Nephron (organoid): Measurements from ENCODE around the gene TOLLIP.

Experiments used
- H3K27ac Mint-ChIP-seq, 3 experiments: 2 replicates each; pipeline ENCODE4 v1.8.0; 2020; ENCODE audit warnings: mixed read lengths in 3 of 3, mild to moderate bottlenecking in 2 of 3, moderate library complexity in 1 of 3
- H3K27me3 Mint-ChIP-seq: 2 replicates; pipeline ENCODE4 v1.8.0; 2021; ENCODE audit warnings: low read depth, mild to moderate bottlenecking, moderate library complexity, mixed read lengths
- H3K36me3 Mint-ChIP-seq: 2 replicates; pipeline ENCODE4 v1.8.0; 2020; ENCODE audit warnings: low read depth, mixed read lengths
- H3K4me1 Mint-ChIP-seq: 2 replicates; pipeline ENCODE4 v1.8.0; 2020; ENCODE audit warnings: mixed read lengths
- H3K4me3 Mint-ChIP-seq, 3 experiments: 2 replicates each; pipeline ENCODE4 v1.8.0; 2020; ENCODE audit warnings: mild to moderate bottlenecking in 3 of 3, mixed read lengths in 3 of 3, moderate library complexity in 2 of 3
- H3K9me3 Mint-ChIP-seq: 2 replicates; pipeline ENCODE4 v1.8.0; 2020; ENCODE audit warnings: mixed read lengths
- CTCF ChIP-seq, 3 experiments: fragments of 200-600 bp; sonication (generic); IDR thresholded peaks; one replicate each; pipeline ENCODE4 v1.5.0; 2021; ENCODE audit warnings: antibody characterized with exemption in 3 of 3; ENCODE audit not compliant: unreplicated experiment in 3 of 3

Gene TOLLIP

GRCh38 chr11:1256257-1257045, 53.0 kb downstream of the TOLLIP start:
- no peak overlapping the region for H3K4me3 Mint-ChIP-seq
- H3K27me3 Mint-ChIP-seq, result no peaks in the 10 kb centered on the region
- no peak overlapping the region for H3K27ac Mint-ChIP-seq
- no peak for TF ChIP-seq CTCF (IDR thresholded peaks at IDR 0.05; ENCODE audit: unreplicated experiment in 3 of 3)
- H3K9me3 Mint-ChIP-seq, result peaks cover 5% of the 10 kb centered on the region
- H3K36me3 Mint-ChIP-seq, result no peaks in the 10 kb centered on the region
- H3K4me1 Mint-ChIP-seq, result no peaks in the 10 kb centered on the region

- no peaks in the 10 kb centered on the region for H3K4me1 Mint-ChIP-seq
- no peak for TF ChIP-seq CTCF (IDR thresholded peaks at IDR 0.05; ENCODE audit: unreplicated experiment in 3 of 3)
- H3K9me3 Mint-ChIP-seq, result peaks cover 9% of the 10 kb centered on the region
- no peaks in the 10 kb centered on the region for H3K36me3 Mint-ChIP-seq
- no peak overlapping the region for H3K4me3 Mint-ChIP-seq
- peaks cover 5% of the 10 kb centered on the region for H3K27me3 Mint-ChIP-seq
- no peak overlapping the region for H3K27ac Mint-ChIP-seq
These were observed 54.3 kb downstream of the TOLLIP start for GRCh38 chr11:1255151-1255550.

GRCh38 chr11:1254733-1255132, 54.7 kb downstream of the TOLLIP start:
- no peak overlapping the region for H3K27ac Mint-ChIP-seq
- no peaks in the 10 kb centered on the region for H3K4me1 Mint-ChIP-seq
- peaks cover 9% of the 10 kb centered on the region for H3K9me3 Mint-ChIP-seq
- TF ChIP-seq CTCF (IDR thresholded peaks at IDR 0.05; ENCODE audit: unreplicated experiment in 3 of 3), result no peak
- no peaks in the 10 kb centered on the region for H3K36me3 Mint-ChIP-seq
- peaks cover 5% of the 10 kb centered on the region for H3K27me3 Mint-ChIP-seq
- H3K4me3 Mint-ChIP-seq, result no peak overlapping the region

- Mint-ChIP-seq H3K9me3 (peaks cover 9% of the 10 kb centered on the region), H3K4me1 (no peaks in the 10 kb centered on the region), H3K27ac (no peak overlapping the region), H3K36me3 (no peaks in the 10 kb centered on the region), H3K4me3 (no peak overlapping the region), H3K27me3 (peaks cover 5% of the 10 kb centered on the region)
- TF ChIP-seq CTCF (IDR thresholded peaks at IDR 0.05; ENCODE audit: unreplicated experiment in 3 of 3), result no peak
These were observed 55.3 kb downstream of the TOLLIP start for GRCh38 chr11:1254086-1254648.

GRCh38 chr11:1253103-1253485, 56.3 kb downstream of the TOLLIP start:
- no peak overlapping the region for H3K4me3 Mint-ChIP-seq
- peaks cover 9% of the 10 kb centered on the region for H3K9me3 Mint-ChIP-seq
- peaks cover 5% of the 10 kb centered on the region for H3K27me3 Mint-ChIP-seq
- H3K4me1 Mint-ChIP-seq, result no peaks in the 10 kb centered on the region
- no peaks in the 10 kb centered on the region for H3K36me3 Mint-ChIP-seq
- H3K27ac Mint-ChIP-seq, result no peak overlapping the region
- no peak for TF ChIP-seq CTCF (IDR thresholded peaks at IDR 0.05; ENCODE audit: unreplicated experiment in 3 of 3)
